Endothelial cell of umbilical vein (primary cell): ENCODE results near the gene C9orf57.

ENCODE experiments used
- EZH2 ChIP-seq: IDR thresholded peaks from 2 replicates; pipeline ENCODE4 v1.6.1; 2012; ENCODE audit warnings: borderline replicate concordance, low read depth, mild to moderate bottlenecking, moderate library complexity, low read length, inconsistent platforms; ENCODE audit not compliant: severe bottlenecking
- JUN ChIP-seq: IDR thresholded peaks from 2 replicates; pipeline ENCODE4 v1.6.1; 2011; ENCODE audit warnings: borderline replicate concordance, low read depth; ENCODE audit not compliant: insufficient read length, insufficient read depth
- MYC ChIP-seq: IDR thresholded peaks from one replicate; pipeline ENCODE4 v1.6.1; 2011; ENCODE audit warnings: mild to moderate bottlenecking, low read depth, low read length
- POLR2A ChIP-seq: IDR thresholded peaks from 2 replicates; pipeline ENCODE4 v1.6.1; 2012; ENCODE audit warnings: low read depth, mild to moderate bottlenecking, control low read depth, low read length
- POLR2AphosphoS5 ChIP-seq: IDR thresholded peaks from 2 replicates; pipeline ENCODE4 v1.6.1; 2012; ENCODE audit warnings: low read depth, mild to moderate bottlenecking, control low read depth, low read length, moderate library complexity; ENCODE audit not compliant: insufficient read depth
- TF ChIP-seq, protein P1 (sequence below), 2 donors: IDR thresholded peaks; 1 replicate in 1 of 2; 2 replicates in 1 of 2; pipeline ENCODE4 v1.5.1; 2011; ENCODE audit warnings: low read length in 2 of 2, mild to moderate bottlenecking in 2 of 2, moderate library complexity in 2 of 2, control low read depth in 1 of 2, inconsistent platforms in 1 of 2, low read depth in 1 of 2; ENCODE audit not compliant: insufficient read depth in 1 of 2; ENCODE audit errors: extremely low read depth in 1 of 2

DNA sequence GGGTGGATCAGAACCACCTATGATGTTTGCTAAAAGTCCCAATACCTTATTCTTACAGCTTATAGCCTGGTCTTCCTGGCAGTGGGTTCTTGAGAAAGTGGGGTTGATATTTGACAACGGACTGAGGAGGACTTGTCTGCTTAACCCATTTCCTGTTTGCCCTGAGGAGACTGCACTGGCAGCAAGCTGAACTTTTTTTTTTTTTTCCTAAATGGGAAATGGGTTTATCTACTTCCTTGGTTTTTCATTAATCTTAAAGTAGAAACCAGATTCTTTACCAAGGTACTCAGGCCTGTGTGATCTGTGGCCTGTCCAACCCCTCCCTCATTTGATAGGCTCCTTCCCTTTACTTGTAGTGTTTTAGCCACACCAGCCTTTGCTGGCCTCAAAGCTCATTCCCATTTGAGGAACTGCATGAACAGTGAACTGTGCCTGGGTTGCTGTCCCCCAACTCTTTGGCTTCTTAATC lies 47.1 kb downstream of the C9orf57 start:
- TF ChIP-seq, protein P1, sequence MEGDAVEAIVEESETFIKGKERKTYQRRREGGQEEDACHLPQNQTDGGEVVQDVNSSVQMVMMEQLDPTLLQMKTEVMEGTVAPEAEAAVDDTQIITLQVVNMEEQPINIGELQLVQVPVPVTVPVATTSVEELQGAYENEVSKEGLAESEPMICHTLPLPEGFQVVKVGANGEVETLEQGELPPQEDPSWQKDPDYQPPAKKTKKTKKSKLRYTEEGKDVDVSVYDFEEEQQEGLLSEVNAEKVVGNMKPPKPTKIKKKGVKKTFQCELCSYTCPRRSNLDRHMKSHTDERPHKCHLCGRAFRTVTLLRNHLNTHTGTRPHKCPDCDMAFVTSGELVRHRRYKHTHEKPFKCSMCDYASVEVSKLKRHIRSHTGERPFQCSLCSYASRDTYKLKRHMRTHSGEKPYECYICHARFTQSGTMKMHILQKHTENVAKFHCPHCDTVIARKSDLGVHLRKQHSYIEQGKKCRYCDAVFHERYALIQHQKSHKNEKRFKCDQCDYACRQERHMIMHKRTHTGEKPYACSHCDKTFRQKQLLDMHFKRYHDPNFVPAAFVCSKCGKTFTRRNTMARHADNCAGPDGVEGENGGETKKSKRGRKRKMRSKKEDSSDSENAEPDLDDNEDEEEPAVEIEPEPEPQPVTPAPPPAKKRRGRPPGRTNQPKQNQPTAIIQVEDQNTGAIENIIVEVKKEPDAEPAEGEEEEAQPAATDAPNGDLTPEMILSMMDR (IDR thresholded peaks at IDR 0.05; ENCODE audit: extremely low read depth in 1 of 2, insufficient read depth in 1 of 2, low read depth in 1 of 2, low read length in 2 of 2): no peak
- no peak for TF ChIP-seq MYC
- TF ChIP-seq POLR2A: no peak
- no peak for TF ChIP-seq EZH2
- TF ChIP-seq JUN: no peak
- TF ChIP-seq POLR2AphosphoS5: no peak
